ENCODE data around the gene MAP7D1. TPM values are rescaled to one million over a fixed set of nuclear protein-coding genes. Genes with fewer than 3 reads are reported as not detected.

MAP7D1 gene
- total and polyA plus RNA-seq, 2 of the 13 experiments (the other 11 are each of a cell fraction or from before 2014, with no cell fraction given), result 5.6 to 7.2 TPM

DNA sequence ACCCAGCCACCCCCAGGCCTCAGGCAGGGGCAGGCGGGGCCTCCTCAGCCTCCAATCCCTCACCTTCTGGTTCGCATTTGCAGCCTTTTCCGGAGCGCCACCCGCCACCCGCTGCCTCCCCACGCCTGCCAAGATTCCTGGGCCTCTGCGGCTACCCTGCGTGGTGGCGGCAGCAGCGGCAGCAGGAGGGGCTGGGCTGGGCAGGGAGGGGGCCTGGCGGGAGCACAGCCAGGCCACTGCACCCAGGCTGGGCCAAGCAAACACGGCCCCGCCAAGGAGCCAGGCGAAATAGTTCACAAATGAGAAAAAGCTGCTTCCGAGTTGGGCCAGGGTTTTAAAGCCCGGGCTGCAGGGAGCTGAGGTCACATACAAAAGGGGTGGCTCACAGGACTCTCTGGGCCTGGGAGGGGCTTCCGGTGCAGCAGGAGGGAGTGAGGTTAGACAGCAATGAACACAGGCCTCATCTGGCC is 40.7 kb upstream of the MAP7D1 start (continued):
- TF ChIP-seq, protein P1, sequence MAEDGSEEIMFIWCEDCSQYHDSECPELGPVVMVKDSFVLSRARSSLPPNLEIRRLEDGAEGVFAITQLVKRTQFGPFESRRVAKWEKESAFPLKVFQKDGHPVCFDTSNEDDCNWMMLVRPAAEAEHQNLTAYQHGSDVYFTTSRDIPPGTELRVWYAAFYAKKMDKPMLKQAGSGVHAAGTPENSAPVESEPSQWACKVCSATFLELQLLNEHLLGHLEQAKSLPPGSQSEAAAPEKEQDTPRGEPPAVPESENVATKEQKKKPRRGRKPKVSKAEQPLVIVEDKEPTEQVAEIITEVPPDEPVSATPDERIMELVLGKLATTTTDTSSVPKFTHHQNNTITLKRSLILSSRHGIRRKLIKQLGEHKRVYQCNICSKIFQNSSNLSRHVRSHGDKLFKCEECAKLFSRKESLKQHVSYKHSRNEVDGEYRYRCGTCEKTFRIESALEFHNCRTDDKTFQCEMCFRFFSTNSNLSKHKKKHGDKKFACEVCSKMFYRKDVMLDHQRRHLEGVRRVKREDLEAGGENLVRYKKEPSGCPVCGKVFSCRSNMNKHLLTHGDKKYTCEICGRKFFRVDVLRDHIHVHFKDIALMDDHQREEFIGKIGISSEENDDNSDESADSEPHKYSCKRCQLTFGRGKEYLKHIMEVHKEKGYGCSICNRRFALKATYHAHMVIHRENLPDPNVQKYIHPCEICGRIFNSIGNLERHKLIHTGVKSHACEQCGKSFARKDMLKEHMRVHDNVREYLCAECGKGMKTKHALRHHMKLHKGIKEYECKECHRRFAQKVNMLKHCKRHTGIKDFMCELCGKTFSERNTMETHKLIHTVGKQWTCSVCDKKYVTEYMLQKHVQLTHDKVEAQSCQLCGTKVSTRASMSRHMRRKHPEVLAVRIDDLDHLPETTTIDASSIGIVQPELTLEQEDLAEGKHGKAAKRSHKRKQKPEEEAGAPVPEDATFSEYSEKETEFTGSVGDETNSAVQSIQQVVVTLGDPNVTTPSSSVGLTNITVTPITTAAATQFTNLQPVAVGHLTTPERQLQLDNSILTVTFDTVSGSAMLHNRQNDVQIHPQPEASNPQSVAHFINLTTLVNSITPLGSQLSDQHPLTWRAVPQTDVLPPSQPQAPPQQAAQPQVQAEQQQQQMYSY (CRISPR knock-in tag; IDR thresholded peaks at IDR 0.05), result no peak
- TF ChIP-seq RCOR2 (CRISPR knock-in tag; IDR thresholded peaks at IDR 0.05), result 0 out of 2 replicates have a peak, but pooled peaks have one; percentile 37
- TF ChIP-seq, protein P2, sequence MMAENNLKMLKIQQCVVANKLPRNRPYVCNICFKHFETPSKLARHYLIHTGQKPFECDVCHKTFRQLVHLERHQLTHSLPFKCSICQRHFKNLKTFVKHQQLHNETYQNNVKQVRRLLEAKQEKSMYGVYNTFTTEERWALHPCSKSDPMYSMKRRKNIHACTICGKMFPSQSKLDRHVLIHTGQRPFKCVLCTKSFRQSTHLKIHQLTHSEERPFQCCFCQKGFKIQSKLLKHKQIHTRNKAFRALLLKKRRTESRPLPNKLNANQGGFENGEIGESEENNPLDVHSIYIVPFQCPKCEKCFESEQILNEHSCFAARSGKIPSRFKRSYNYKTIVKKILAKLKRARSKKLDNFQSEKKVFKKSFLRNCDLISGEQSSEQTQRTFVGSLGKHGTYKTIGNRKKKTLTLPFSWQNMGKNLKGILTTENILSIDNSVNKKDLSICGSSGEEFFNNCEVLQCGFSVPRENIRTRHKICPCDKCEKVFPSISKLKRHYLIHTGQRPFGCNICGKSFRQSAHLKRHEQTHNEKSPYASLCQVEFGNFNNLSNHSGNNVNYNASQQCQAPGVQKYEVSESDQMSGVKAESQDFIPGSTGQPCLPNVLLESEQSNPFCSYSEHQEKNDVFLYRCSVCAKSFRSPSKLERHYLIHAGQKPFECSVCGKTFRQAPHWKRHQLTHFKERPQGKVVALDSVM (CRISPR knock-in tag; IDR thresholded peaks at IDR 0.05), result peak; percentile 79
- TF ChIP-seq, protein P3, sequence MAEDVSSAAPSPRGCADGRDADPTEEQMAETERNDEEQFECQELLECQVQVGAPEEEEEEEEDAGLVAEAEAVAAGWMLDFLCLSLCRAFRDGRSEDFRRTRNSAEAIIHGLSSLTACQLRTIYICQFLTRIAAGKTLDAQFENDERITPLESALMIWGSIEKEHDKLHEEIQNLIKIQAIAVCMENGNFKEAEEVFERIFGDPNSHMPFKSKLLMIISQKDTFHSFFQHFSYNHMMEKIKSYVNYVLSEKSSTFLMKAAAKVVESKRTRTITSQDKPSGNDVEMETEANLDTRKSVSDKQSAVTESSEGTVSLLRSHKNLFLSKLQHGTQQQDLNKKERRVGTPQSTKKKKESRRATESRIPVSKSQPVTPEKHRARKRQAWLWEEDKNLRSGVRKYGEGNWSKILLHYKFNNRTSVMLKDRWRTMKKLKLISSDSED (CRISPR knock-in tag; IDR thresholded peaks at IDR 0.05), result no peak
- TF ChIP-seq, protein P4, sequence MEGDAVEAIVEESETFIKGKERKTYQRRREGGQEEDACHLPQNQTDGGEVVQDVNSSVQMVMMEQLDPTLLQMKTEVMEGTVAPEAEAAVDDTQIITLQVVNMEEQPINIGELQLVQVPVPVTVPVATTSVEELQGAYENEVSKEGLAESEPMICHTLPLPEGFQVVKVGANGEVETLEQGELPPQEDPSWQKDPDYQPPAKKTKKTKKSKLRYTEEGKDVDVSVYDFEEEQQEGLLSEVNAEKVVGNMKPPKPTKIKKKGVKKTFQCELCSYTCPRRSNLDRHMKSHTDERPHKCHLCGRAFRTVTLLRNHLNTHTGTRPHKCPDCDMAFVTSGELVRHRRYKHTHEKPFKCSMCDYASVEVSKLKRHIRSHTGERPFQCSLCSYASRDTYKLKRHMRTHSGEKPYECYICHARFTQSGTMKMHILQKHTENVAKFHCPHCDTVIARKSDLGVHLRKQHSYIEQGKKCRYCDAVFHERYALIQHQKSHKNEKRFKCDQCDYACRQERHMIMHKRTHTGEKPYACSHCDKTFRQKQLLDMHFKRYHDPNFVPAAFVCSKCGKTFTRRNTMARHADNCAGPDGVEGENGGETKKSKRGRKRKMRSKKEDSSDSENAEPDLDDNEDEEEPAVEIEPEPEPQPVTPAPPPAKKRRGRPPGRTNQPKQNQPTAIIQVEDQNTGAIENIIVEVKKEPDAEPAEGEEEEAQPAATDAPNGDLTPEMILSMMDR (CRISPR knock-in tag; IDR thresholded peaks at IDR 0.05), result no peak; the same call in 1 of the 2 replicates
- TF ChIP-seq, protein P5, sequence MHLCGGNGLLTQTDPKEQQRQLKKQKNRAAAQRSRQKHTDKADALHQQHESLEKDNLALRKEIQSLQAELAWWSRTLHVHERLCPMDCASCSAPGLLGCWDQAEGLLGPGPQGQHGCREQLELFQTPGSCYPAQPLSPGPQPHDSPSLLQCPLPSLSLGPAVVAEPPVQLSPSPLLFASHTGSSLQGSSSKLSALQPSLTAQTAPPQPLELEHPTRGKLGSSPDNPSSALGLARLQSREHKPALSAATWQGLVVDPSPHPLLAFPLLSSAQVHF (CRISPR knock-in tag; IDR thresholded peaks at IDR 0.05), result no peak
- TF ChIP-seq DNMT1 (CRISPR knock-in tag; IDR thresholded peaks at IDR 0.05), result no peak
- 0 out of 2 replicates have a peak, but pooled peaks have one; percentile 40 for TF ChIP-seq KAT8 (CRISPR knock-in tag; IDR thresholded peaks at IDR 0.05)
- no peak for TF ChIP-seq MXI1 (IDR thresholded peaks at IDR 0.05; ENCODE audit: borderline replicate concordance, low read depth, low read length)
- peak; percentile 38; the same call in 1 of the 2 replicates for TF ChIP-seq SAP130 (CRISPR knock-in tag; IDR thresholded peaks at IDR 0.05; ENCODE audit: low read depth)
- TF ChIP-seq, protein P6, sequence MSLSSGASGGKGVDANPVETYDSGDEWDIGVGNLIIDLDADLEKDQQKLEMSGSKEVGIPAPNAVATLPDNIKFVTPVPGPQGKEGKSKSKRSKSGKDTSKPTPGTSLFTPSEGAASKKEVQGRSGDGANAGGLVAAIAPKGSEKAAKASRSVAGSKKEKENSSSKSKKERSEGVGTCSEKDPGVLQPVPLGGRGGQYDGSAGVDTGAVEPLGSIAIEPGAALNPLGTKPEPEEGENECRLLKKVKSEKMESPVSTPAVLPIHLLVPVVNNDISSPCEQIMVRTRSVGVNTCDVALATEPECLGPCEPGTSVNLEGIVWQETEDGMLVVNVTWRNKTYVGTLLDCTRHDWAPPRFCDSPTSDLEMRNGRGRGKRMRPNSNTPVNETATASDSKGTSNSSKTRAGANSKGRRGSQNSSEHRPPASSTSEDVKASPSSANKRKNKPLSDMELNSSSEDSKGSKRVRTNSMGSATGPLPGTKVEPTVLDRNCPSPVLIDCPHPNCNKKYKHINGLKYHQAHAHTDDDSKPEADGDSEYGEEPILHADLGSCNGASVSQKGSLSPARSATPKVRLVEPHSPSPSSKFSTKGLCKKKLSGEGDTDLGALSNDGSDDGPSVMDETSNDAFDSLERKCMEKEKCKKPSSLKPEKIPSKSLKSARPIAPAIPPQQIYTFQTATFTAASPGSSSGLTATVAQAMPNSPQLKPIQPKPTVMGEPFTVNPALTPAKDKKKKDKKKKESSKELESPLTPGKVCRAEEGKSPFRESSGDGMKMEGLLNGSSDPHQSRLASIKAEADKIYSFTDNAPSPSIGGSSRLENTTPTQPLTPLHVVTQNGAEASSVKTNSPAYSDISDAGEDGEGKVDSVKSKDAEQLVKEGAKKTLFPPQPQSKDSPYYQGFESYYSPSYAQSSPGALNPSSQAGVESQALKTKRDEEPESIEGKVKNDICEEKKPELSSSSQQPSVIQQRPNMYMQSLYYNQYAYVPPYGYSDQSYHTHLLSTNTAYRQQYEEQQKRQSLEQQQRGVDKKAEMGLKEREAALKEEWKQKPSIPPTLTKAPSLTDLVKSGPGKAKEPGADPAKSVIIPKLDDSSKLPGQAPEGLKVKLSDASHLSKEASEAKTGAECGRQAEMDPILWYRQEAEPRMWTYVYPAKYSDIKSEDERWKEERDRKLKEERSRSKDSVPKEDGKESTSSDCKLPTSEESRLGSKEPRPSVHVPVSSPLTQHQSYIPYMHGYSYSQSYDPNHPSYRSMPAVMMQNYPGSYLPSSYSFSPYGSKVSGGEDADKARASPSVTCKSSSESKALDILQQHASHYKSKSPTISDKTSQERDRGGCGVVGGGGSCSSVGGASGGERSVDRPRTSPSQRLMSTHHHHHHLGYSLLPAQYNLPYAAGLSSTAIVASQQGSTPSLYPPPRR (CRISPR knock-in tag; IDR thresholded peaks at IDR 0.05; ENCODE audit: borderline replicate concordance), result 0 out of 2 replicates have a peak, but pooled peaks have one; percentile 19
- TF ChIP-seq ZNF570 (CRISPR knock-in tag; IDR thresholded peaks at IDR 0.05; ENCODE audit: borderline replicate concordance), result no peak
- TF ChIP-seq PHF8 (CRISPR knock-in tag; IDR thresholded peaks at IDR 0.05), result peak; percentile 76
- 0 out of 2 replicates have a peak, but pooled peaks have one; percentile 53 for TF ChIP-seq ZSCAN29 (CRISPR knock-in tag; conservative IDR thresholded peaks at IDR 0.05)
- TF ChIP-seq ZNF780A (CRISPR knock-in tag; IDR thresholded peaks at IDR 0.05), result no peak
